Mesothelial cell of epicardium (in vitro differentiated cells): ENCODE data around the gene CFTR. TPM values are rescaled to one million over a fixed set of nuclear protein-coding genes. Genes with fewer than 3 reads are reported as not detected.

Experiments
- DNase-seq, 2 experiments: peaks; one replicate each; pipeline ENCODE4 v3.0.0; 2021; ENCODE audit warnings: low spot score in 2 of 2; ENCODE audit not compliant: unreplicated experiment in 2 of 2
- H3K27ac Mint-ChIP-seq: 2 replicates; pipeline ENCODE4 v1.8.0; 2021; ENCODE audit warnings: mixed read lengths
- H3K27me3 Mint-ChIP-seq: 2 replicates; pipeline ENCODE4 v1.8.0; 2021; ENCODE audit warnings: low read depth, mixed read lengths
- H3K36me3 Mint-ChIP-seq: 2 replicates; pipeline ENCODE4 v1.8.0; 2021; ENCODE audit warnings: mixed read lengths
- H3K4me1 Mint-ChIP-seq: 2 replicates; pipeline ENCODE4 v1.8.0; 2021; ENCODE audit warnings: mixed read lengths
- H3K4me3 Mint-ChIP-seq: 2 replicates; pipeline ENCODE4 v1.8.0; 2021; ENCODE audit warnings: mild to moderate bottlenecking, moderate library complexity, mixed read lengths
- H3K9me3 Mint-ChIP-seq: 2 replicates; pipeline ENCODE4 v1.8.0; 2021; ENCODE audit warnings: mixed read lengths
- CTCF ChIP-seq: fragments of 200-600 bp; sonication (generic); IDR thresholded peaks from one replicate; pipeline ENCODE4 v1.5.0; 2021; ENCODE audit warnings: antibody characterized with exemption; ENCODE audit not compliant: unreplicated experiment
- total RNA-seq: library from RNA; stranded (reverse); gene quantifications from 3 replicates; pipeline ENCODE4 v1.2.1, GENCODE V29; 2021

Gene CFTR
- total RNA-seq, 1 donor from 2014 or later = 2.7 TPM

DNA sequence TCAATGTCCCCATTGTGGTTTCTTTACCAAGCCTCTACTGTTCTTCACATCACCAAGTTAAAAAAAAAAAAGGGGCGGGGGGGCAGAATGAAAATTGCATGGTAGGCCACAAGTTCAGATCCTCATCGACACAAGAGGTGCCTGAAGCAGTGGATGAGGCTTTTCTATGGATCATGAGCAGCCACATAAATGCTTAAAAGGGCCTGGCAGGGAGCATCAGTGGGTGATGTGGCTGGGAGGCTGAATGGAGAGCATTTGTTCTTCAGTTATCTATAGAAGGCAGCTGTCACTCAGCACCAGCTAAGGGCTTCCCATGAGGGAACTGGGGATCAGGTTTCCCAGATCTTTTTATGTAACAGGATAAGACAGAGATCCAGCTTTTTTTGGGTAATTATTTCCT is 117.9 kb downstream of the CFTR start:
- Mint-ChIP-seq H3K27me3 (no peaks in the 10 kb centered on the region), H3K27ac (no peak overlapping the region), H3K4me1 (no peaks in the 10 kb centered on the region), H3K4me3 (no peak overlapping the region), H3K36me3 (no peaks in the 10 kb centered on the region), H3K9me3 (peaks cover 8% of the 10 kb centered on the region)
- no peak for DNase-seq
- TF ChIP-seq CTCF = no peak

GRCh38 chr7:117600911-117601310 is 121.1 kb downstream of the CFTR start:
- Mint-ChIP-seq H3K36me3 (no peaks in the 10 kb centered on the region), H3K27me3 (no peaks in the 10 kb centered on the region), H3K27ac (no peak overlapping the region), H3K4me3 (no peak overlapping the region), H3K9me3 (peaks cover 8% of the 10 kb centered on the region), H3K4me1 (no peaks in the 10 kb centered on the region)
- TF ChIP-seq CTCF = no peak
- no peak for DNase-seq

DNA sequence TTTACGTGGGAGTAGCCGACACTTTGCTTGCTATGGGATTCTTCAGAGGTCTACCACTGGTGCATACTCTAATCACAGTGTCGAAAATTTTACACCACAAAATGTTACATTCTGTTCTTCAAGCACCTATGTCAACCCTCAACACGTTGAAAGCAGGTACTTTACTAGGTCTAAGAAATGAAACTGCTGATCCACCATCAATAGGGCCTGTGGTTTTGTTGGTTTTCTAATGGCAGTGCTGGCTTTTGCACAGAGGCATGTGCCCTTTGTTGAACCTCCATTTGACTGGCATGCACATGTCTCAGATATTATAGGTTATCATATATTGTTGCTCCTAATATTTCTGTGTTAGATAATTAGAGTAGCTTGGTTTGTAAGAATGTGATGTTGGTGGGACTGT is 123.8 kb downstream of the CFTR start:
- TF ChIP-seq CTCF = no peak
- no peak for DNase-seq
- Mint-ChIP-seq H3K4me3 (no peak overlapping the region), H3K9me3 (no peaks in the 10 kb centered on the region), H3K36me3 (no peaks in the 10 kb centered on the region), H3K27ac (no peak overlapping the region), H3K27me3 (no peaks in the 10 kb centered on the region), H3K4me1 (no peaks in the 10 kb centered on the region)

- H3K27me3 Mint-ChIP-seq = no peaks in the 10 kb centered on the region
- H3K4me3 Mint-ChIP-seq = no peak overlapping the region
- TF ChIP-seq CTCF = no peak
- DNase-seq = no peak
- no peaks in the 10 kb centered on the region for H3K36me3 Mint-ChIP-seq
- no peak overlapping the region for H3K27ac Mint-ChIP-seq
- H3K9me3 Mint-ChIP-seq = no peaks in the 10 kb centered on the region
- no peaks in the 10 kb centered on the region for H3K4me1 Mint-ChIP-seq
Observed at GRCh38 chr7:117605712-117606111, 125.9 kb downstream of the CFTR start.

DNA sequence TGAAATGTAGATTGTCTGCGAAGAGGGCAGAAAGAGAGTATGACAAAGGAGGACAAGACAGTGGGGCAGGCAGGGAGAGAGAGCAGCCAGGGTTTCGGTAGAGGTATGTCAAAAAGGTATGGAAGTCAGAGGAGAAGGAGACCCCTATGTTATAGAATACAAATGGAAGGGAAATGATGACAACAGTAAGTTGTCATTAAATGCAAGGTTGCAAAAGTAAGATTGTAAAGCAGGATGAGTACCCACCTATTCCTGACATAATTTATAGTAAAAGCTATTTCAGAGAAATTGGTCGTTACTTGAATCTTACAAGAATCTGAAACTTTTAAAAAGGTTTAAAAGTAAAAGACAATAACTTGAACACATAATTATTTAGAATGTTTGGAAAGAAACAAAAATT is 126.3 kb downstream of the CFTR start:
- DNase-seq = no peak
- H3K4me3 Mint-ChIP-seq = no peak overlapping the region
- H3K4me1 Mint-ChIP-seq = no peaks in the 10 kb centered on the region
- no peak for TF ChIP-seq CTCF
- H3K27me3 Mint-ChIP-seq = no peaks in the 10 kb centered on the region
- no peaks in the 10 kb centered on the region for H3K9me3 Mint-ChIP-seq
- no peaks in the 10 kb centered on the region for H3K36me3 Mint-ChIP-seq
- H3K27ac Mint-ChIP-seq = no peak overlapping the region

- Mint-ChIP-seq H3K4me1 (no peaks in the 10 kb centered on the region), H3K36me3 (no peaks in the 10 kb centered on the region), H3K27me3 (no peaks in the 10 kb centered on the region), H3K4me3 (no peak overlapping the region), H3K9me3 (no peaks in the 10 kb centered on the region), H3K27ac (no peak overlapping the region)
- TF ChIP-seq CTCF = no peak
- DNase-seq = no peak
Observed at GRCh38 chr7:117610396-117610795, 130.6 kb downstream of the CFTR start.
